ENCODE results near the gene APBA2.

DNA sequence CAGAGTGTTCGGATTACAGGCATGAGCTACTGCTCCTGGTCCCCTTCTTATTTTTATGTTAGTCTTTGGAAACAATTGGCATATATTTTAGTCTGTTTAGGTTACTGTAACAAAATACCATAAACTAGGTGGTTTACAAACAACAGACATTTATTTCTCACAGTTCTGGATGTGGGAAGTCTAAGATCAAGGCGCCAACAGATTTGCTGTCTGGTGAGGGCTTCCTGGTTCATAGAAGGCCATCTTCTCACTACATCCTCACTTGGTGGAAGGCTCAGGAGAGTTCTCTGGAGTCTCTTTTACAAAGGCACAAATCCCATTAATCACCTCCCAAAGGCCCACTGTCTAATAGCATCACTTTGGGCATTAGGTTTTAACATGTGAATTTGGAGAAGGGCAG, 101.0 kb downstream of the APBA2 start:
- TF ChIP-seq, protein P1, sequence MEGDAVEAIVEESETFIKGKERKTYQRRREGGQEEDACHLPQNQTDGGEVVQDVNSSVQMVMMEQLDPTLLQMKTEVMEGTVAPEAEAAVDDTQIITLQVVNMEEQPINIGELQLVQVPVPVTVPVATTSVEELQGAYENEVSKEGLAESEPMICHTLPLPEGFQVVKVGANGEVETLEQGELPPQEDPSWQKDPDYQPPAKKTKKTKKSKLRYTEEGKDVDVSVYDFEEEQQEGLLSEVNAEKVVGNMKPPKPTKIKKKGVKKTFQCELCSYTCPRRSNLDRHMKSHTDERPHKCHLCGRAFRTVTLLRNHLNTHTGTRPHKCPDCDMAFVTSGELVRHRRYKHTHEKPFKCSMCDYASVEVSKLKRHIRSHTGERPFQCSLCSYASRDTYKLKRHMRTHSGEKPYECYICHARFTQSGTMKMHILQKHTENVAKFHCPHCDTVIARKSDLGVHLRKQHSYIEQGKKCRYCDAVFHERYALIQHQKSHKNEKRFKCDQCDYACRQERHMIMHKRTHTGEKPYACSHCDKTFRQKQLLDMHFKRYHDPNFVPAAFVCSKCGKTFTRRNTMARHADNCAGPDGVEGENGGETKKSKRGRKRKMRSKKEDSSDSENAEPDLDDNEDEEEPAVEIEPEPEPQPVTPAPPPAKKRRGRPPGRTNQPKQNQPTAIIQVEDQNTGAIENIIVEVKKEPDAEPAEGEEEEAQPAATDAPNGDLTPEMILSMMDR (IDR thresholded peaks at IDR 0.05), result no peak
- no peak for TF ChIP-seq EP300 (IDR thresholded peaks at IDR 0.05)
- no peak for TF ChIP-seq POLR2A (IDR thresholded peaks at IDR 0.05)
- TF ChIP-seq POLR2AphosphoS5 (IDR thresholded peaks at IDR 0.05), result no peak

All from stomach (tissue), 4 donors.